Measurements from ENCODE around the gene SLC25A3.

GRCh38 chr12:98579347-98579746 is 14.1 kb upstream of the SLC25A3 start:
- TF ChIP-seq CTCF (IDR thresholded peaks at IDR 0.05) (no peak), CREB1 (CRISPR knock-in tag; IDR thresholded peaks at IDR 0.05) (no peak), E2F4 (CRISPR knock-in tag; IDR thresholded peaks at IDR 0.05; ENCODE audit: borderline replicate concordance, low read depth) (no peak), IRF1 (CRISPR knock-in tag; IDR thresholded peaks at IDR 0.05) (no peak)
